ENCODE results near the gene CCT6A.

CCT6A gene

DNA sequence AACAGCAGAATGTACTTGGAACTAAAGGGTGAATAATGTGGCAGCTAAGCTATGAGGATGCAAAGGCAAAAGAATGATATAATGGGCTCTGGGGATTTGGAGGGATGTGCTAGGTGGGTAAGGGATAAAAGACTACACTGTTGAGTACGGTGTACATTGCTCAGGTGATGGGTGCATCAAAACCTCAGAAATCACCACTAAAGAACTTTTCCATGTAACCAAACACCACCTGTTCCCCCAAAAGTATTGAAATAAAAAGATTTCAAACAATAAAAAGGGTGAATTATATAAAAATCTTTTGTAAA, 56.3 kb downstream of the CCT6A start (continued):
- TF ChIP-seq, protein P1, sequence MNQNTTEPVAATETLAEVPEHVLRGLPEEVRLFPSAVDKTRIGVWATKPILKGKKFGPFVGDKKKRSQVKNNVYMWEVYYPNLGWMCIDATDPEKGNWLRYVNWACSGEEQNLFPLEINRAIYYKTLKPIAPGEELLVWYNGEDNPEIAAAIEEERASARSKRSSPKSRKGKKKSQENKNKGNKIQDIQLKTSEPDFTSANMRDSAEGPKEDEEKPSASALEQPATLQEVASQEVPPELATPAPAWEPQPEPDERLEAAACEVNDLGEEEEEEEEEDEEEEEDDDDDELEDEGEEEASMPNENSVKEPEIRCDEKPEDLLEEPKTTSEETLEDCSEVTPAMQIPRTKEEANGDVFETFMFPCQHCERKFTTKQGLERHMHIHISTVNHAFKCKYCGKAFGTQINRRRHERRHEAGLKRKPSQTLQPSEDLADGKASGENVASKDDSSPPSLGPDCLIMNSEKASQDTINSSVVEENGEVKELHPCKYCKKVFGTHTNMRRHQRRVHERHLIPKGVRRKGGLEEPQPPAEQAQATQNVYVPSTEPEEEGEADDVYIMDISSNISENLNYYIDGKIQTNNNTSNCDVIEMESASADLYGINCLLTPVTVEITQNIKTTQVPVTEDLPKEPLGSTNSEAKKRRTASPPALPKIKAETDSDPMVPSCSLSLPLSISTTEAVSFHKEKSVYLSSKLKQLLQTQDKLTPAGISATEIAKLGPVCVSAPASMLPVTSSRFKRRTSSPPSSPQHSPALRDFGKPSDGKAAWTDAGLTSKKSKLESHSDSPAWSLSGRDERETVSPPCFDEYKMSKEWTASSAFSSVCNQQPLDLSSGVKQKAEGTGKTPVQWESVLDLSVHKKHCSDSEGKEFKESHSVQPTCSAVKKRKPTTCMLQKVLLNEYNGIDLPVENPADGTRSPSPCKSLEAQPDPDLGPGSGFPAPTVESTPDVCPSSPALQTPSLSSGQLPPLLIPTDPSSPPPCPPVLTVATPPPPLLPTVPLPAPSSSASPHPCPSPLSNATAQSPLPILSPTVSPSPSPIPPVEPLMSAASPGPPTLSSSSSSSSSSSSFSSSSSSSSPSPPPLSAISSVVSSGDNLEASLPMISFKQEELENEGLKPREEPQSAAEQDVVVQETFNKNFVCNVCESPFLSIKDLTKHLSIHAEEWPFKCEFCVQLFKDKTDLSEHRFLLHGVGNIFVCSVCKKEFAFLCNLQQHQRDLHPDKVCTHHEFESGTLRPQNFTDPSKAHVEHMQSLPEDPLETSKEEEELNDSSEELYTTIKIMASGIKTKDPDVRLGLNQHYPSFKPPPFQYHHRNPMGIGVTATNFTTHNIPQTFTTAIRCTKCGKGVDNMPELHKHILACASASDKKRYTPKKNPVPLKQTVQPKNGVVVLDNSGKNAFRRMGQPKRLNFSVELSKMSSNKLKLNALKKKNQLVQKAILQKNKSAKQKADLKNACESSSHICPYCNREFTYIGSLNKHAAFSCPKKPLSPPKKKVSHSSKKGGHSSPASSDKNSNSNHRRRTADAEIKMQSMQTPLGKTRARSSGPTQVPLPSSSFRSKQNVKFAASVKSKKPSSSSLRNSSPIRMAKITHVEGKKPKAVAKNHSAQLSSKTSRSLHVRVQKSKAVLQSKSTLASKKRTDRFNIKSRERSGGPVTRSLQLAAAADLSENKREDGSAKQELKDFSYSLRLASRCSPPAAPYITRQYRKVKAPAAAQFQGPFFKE (tag by site-specific recombination; IDR thresholded peaks at IDR 0.05; ENCODE audit: borderline replicate concordance) = no peak
- no peak for TF ChIP-seq ZXDB (tag by site-specific recombination; IDR thresholded peaks at IDR 0.05)
- no peak for TF ChIP-seq ZNF174 (tag by site-specific recombination; IDR thresholded peaks at IDR 0.05)
- TF ChIP-seq GLI2 (tag by site-specific recombination; IDR thresholded peaks at IDR 0.05; ENCODE audit: borderline replicate concordance, low read depth) = no peak
- no peak for TF ChIP-seq ZNF596 (tag by site-specific recombination; IDR thresholded peaks at IDR 0.05)
- no peak for TF ChIP-seq ZNF155 (tag by site-specific recombination; IDR thresholded peaks at IDR 0.05)
- TF ChIP-seq ZNF560 (tag by site-specific recombination; IDR thresholded peaks at IDR 0.05; ENCODE audit: borderline replicate concordance) = no peak
- TF ChIP-seq, protein P2, sequence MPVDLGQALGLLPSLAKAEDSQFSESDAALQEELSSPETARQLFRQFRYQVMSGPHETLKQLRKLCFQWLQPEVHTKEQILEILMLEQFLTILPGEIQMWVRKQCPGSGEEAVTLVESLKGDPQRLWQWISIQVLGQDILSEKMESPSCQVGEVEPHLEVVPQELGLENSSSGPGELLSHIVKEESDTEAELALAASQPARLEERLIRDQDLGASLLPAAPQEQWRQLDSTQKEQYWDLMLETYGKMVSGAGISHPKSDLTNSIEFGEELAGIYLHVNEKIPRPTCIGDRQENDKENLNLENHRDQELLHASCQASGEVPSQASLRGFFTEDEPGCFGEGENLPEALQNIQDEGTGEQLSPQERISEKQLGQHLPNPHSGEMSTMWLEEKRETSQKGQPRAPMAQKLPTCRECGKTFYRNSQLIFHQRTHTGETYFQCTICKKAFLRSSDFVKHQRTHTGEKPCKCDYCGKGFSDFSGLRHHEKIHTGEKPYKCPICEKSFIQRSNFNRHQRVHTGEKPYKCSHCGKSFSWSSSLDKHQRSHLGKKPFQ (tag by site-specific recombination; IDR thresholded peaks at IDR 0.05) = no peak

DNA sequence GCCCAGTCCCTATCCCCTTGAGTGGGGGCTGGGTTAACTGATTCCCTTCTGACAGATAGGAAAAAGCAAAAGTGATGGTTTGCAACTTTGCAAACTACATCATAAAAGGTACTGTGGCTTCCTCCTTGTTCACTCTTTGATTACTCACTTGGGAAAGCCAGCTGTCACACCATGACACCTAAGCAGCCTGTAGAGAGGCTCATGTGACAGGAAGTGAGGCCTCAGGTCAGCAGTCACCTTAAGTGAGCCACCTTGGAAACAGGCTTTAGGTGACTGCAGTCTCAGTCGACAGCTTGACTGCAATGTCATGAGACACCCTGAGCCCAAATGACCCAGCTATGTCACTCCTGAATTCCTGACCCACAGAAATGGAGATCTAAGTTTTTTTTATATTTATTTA, 59.0 kb downstream of the CCT6A start:
- no peak overlapping the region for H3K27ac ChIP-seq (ENCODE audit: extremely low read depth, low read depth, low read length)
- ChIA-PET CTCF (no interaction called here), POLR2A (no interaction called here)
- TF ChIP-seq, protein P3, sequence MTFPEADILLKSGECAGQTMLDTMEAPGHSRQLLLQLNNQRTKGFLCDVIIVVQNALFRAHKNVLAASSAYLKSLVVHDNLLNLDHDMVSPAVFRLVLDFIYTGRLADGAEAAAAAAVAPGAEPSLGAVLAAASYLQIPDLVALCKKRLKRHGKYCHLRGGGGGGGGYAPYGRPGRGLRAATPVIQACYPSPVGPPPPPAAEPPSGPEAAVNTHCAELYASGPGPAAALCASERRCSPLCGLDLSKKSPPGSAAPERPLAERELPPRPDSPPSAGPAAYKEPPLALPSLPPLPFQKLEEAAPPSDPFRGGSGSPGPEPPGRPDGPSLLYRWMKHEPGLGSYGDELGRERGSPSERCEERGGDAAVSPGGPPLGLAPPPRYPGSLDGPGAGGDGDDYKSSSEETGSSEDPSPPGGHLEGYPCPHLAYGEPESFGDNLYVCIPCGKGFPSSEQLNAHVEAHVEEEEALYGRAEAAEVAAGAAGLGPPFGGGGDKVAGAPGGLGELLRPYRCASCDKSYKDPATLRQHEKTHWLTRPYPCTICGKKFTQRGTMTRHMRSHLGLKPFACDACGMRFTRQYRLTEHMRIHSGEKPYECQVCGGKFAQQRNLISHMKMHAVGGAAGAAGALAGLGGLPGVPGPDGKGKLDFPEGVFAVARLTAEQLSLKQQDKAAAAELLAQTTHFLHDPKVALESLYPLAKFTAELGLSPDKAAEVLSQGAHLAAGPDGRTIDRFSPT (tag by site-specific recombination; IDR thresholded peaks at IDR 0.05) = no peak
- TF ChIP-seq ZFP3 (tag by site-specific recombination; IDR thresholded peaks at IDR 0.05; ENCODE audit: low read depth) (no peak), ZNF621 (tag by site-specific recombination; IDR thresholded peaks at IDR 0.05) (no peak), ZNF792 (tag by site-specific recombination; IDR thresholded peaks at IDR 0.05) (no peak), ZFP41 (tag by site-specific recombination; IDR thresholded peaks at IDR 0.05; ENCODE audit: borderline replicate concordance) (no peak), ZNF791 (tag by site-specific recombination; IDR thresholded peaks at IDR 0.05) (no peak), HOXD13 (CRISPR knock-in tag; IDR thresholded peaks at IDR 0.05; ENCODE audit: borderline replicate concordance) (no peak), ZNF239 (tag by site-specific recombination; IDR thresholded peaks at IDR 0.05) (no peak), ZNF610 (tag by site-specific recombination; IDR thresholded peaks at IDR 0.05; ENCODE audit: borderline replicate concordance) (no peak), ZNF677 (tag by site-specific recombination; IDR thresholded peaks at IDR 0.05) (no peak)
- TF ChIP-seq, protein P4, sequence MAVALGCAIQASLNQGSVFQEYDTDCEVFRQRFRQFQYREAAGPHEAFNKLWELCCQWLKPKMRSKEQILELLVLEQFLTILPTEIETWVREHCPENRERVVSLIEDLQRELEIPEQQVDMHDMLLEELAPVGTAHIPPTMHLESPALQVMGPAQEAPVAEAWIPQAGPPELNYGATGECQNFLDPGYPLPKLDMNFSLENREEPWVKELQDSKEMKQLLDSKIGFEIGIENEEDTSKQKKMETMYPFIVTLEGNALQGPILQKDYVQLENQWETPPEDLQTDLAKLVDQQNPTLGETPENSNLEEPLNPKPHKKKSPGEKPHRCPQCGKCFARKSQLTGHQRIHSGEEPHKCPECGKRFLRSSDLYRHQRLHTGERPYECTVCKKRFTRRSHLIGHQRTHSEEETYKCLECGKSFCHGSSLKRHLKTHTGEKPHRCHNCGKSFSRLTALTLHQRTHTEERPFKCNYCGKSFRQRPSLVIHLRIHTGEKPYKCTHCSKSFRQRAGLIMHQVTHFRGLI (tag by site-specific recombination; IDR thresholded peaks at IDR 0.05) = no peak
- TF ChIP-seq, protein P5, sequence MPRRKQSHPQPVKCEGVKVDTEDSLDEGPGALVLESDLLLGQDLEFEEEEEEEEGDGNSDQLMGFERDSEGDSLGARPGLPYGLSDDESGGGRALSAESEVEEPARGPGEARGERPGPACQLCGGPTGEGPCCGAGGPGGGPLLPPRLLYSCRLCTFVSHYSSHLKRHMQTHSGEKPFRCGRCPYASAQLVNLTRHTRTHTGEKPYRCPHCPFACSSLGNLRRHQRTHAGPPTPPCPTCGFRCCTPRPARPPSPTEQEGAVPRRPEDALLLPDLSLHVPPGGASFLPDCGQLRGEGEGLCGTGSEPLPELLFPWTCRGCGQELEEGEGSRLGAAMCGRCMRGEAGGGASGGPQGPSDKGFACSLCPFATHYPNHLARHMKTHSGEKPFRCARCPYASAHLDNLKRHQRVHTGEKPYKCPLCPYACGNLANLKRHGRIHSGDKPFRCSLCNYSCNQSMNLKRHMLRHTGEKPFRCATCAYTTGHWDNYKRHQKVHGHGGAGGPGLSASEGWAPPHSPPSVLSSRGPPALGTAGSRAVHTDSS (tag by site-specific recombination; IDR thresholded peaks at IDR 0.05) = no peak
- TF ChIP-seq, protein P6, sequence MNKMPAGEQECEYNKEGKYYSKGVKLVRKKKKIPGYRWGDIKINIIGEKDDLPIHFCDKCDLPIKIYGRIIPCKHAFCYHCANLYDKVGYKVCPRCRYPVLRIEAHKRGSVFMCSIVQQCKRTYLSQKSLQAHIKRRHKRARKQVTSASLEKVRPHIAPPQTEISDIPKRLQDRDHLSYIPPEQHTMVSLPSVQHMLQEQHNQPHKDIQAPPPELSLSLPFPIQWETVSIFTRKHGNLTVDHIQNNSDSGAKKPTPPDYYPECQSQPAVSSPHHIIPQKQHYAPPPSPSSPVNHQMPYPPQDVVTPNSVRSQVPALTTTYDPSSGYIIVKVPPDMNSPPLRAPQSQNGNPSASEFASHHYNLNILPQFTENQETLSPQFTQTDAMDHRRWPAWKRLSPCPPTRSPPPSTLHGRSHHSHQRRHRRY (tag by site-specific recombination; IDR thresholded peaks at IDR 0.05) = no peak
- TF ChIP-seq, protein P7, sequence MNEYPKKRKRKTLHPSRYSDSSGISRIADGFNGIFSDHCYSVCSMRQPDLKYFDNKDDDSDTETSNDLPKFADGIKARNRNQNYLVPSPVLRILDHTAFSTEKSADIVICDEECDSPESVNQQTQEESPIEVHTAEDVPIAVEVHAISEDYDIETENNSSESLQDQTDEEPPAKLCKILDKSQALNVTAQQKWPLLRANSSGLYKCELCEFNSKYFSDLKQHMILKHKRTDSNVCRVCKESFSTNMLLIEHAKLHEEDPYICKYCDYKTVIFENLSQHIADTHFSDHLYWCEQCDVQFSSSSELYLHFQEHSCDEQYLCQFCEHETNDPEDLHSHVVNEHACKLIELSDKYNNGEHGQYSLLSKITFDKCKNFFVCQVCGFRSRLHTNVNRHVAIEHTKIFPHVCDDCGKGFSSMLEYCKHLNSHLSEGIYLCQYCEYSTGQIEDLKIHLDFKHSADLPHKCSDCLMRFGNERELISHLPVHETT (tag by site-specific recombination; IDR thresholded peaks at IDR 0.05) = no peak
- no peaks in the 10 kb centered on the region for H3K9me3 ChIP-seq (ENCODE audit: control insufficient read depth, insufficient read depth, low read depth, low read length)
- no peaks in the 10 kb centered on the region for H3K36me3 ChIP-seq (ENCODE audit: control insufficient read depth in 2 of 2, insufficient read depth in 1 of 2, low read length in 2 of 2)
- H3K4me3 ChIP-seq (ENCODE audit: low read depth, low read length) = no peak overlapping the region
- H3K4me1 ChIP-seq (ENCODE audit: control insufficient read depth, insufficient read depth, low read length) = no peaks in the 10 kb centered on the region
